NCI-H748 (cell line): ENCODE data around the gene NT5C1A.
A peak's percentile ranks its signal among the peaks of the same experiment; 100 is the strongest.

ENCODE experiments used
- DNase-seq: peaks from one replicate; lab custom pipeline; 2025; ENCODE audit not compliant: unreplicated experiment; lab: John Stamatoyannopoulos, UW

NT5C1A gene

GRCh38 chr1:39690225-39690624, 18.3 kb upstream of the NT5C1A start:
- DNase-seq: no peak

GRCh38 chr1:39689635-39690034, 17.7 kb upstream of the NT5C1A start:
- DNase-seq: peak; percentile 92

- no peak for DNase-seq
Measured at GRCh38 chr1:39689214-39689613, 17.3 kb upstream of the NT5C1A start.

GRCh38 chr1:39688706-39689105, 16.8 kb upstream of the NT5C1A start:
- DNase-seq: no peak

DNA sequence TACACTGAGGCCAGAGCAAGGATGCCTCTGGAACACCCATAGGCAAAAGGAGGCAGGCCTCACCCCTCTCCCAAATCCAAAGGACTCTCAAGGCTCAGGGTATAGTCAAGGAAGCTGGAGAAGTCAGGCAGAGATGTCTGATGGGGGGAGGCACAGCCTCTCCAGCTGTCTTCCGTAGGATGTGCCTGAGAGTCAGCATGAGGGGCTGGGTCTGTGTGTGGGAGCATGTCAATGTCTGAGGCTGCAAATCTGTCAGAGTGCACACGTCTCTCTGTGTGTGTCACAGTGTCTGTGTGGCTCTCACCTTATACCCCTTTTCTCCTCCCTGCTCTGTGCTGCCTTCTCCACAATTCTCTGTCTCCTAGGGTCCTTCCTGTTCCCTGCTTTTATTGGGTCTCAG, 15.3 kb upstream of the NT5C1A start:
- DNase-seq: no peak

DNA sequence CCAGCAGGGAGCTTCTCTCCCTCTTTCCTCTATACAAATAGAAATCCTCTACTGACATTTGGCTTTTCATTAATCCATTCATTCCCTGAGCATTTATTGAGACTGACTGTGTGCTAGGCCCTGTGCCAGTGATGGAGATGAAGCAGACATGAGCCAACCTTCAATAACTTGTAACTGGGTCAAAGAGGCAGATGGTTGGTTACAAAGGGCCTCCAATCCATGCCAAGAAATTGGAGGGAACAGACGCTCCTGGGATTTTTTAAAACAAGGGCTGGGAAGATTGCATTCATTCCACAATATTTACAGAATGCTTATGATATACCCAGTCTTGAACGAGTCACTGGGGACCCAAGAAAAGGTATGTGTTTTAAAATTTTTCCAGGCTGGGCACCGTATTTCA, 13.2 kb upstream of the NT5C1A start:
- DNase-seq: no peak

- no peak for DNase-seq
Measured at GRCh38 chr1:39684313-39684664, 12.4 kb upstream of the NT5C1A start.

GRCh38 chr1:39683591-39684312, 11.8 kb upstream of the NT5C1A start:
- no peak for DNase-seq

DNA sequence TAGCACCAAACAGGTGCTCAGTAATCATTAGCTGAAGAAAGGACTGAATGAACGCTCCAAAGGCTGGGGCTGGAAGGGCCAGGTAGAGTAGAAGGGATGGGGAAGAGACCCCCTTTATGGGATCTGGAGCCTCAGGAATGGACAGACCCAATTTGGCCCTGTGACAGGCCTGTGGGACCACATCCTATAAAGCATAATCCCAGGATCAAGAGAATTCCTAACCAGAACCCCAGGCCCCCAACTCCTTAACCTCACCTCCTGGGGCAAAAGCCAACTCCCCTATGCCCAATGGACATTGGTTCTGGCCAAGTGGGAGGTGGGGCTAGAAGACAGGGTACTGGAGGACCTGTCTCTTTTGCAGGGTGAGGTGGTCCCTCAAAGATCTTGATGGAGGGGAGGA, 10.1 kb upstream of the NT5C1A start:
- no peak for DNase-seq

- no peak for DNase-seq
Measured at GRCh38 chr1:39681294-39681693, 9.4 kb upstream of the NT5C1A start.

- DNase-seq: no peak
Measured at GRCh38 chr1:39680751-39681150, 8.8 kb upstream of the NT5C1A start.

- DNase-seq: no peak
Measured at GRCh38 chr1:39679821-39680220, 7.9 kb upstream of the NT5C1A start.

DNA sequence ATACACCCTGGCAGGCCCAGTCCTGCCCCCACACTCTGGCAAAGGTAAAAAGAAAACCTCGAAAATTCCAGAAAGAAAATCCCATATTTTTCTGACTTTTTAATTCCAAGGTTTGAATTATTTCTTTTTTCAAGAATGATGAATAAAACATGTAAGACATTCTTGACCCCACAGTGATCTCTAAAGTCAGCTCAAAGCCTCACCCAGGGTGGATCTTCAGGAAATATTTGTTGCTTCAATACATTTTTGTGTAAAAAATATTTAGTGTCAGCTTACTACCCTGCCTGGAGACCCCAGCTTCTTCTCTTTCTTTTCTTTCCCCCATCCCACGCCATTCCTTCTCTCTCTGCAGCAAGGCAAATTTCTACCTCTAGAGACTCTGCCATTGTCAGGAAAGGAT, 7.0 kb upstream of the NT5C1A start:
- no peak for DNase-seq

GRCh38 chr1:39677645-39678044, 5.7 kb upstream of the NT5C1A start:
- DNase-seq: no peak

DNA sequence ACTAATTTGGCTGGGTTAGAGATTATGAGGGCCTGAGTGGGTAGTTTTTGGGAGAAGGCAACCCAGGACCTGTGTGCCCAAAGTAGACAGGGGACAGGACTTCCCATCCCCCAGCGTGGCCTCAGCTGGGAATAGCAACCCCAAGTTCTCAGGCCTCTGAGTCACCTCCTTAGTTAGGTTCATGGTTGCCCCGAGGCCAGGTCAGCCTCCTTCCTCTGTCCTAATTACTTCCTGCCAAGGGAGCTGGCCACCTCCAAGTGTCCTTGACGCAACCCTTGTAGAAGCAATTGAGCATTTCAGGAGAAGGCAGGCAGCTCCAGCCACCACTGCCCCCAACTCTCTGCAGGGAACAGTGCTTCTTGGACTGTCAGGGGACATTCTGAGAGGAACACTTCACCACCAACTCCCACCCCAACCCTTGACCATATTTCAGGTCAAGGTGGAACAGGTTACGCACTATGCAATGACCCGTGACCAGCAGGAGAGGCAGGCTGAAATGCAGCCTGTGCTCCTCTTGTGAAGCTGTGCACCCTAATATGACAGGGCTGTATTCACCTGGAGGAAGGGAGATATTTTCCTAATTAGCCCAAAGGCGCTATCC, 5.1 kb upstream of the NT5C1A start:
- no peak for DNase-seq

DNA sequence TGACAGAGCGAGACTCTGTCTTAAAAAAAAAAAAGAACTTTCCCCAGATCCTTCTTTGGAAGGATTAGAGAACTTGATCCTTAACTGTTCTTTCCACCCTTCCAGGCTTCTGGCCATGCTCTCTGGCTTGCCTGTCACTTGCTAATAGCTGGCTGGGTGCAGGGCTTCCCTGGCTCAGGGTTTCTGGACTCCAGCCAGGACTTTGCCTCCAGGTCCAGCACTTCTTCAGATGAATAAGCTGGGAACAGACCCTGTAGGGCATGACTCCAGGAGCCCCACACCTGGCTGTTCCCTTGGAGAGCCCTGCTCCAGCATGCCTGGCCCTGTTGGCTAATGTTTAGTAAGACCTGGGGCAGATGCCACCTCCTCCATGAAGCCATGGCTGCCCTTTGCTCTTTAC, 3.3 kb upstream of the NT5C1A start:
- peak; percentile 57 for DNase-seq

DNA sequence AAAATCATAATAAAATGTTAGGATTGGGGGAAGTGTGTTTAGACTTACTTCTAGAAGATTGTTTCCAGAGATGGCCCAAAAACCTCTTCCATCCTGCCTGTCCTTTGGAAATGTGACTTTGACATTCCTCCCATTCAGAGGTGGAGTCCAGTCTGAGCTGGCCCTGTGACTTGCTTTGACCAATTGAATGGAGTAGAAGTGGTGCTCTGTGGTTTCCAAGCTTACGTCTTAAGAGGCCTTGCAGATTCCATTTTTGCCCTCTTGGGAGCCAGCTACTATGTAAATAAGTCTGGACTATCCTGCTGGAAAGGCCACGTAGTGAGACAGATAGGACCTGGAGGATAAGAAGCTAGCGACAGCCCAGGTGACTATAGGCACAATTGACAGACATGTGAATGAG, 1.3 kb upstream of the NT5C1A start:
- DNase-seq: no peak

GRCh38 chr1:39672551-39672947, 642 bp upstream of the NT5C1A start:
- no peak for DNase-seq

DNA sequence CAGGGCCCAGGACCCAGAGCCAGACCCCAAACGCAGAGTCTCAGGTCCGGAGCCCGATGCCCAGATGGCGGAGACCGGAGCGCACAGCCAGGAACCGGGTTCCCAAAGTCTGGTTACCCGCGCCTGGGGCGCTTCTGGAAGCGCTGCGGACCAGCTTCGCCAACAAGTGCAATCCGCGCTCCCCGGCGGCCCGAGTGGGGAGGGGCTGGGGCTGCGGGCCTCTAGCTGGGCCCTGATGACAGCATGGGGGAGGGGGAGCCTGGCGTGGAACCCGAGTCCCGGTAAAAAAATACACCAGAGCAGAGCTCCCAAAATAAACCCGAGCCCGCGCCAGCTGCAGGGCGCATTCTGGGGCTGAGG, 494 bp downstream of the NT5C1A start:
- DNase-seq: peak; percentile 77

DNA sequence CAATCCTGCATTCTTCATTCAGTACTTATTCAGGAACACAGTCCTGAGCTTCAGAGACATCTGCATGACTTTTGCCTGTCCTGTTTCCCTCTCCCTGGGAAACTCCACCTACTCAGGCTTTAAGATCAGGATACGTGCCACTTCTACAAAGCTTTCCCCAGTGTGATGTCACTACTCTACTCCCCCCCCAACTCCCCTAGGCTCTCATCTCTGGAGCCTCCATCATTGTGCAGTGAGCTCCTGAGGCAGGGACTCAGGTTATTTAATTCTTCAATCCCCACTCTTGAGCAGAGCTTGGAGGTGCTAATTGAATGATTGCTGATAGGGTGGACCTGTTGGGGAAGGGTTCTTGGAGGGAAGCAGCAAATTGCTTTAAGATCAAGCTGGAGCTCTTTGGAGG, 1.2 kb downstream of the NT5C1A start:
- no peak for DNase-seq

- DNase-seq: no peak
Measured at GRCh38 chr1:39668894-39669293, 3.0 kb downstream of the NT5C1A start.

- DNase-seq: no peak
Measured at GRCh38 chr1:39668111-39668510, 3.8 kb downstream of the NT5C1A start.

- no peak for DNase-seq
Measured at GRCh38 chr1:39666772-39667171, 5.1 kb downstream of the NT5C1A start.
